Thoracic aorta (tissue), 2 donors: ENCODE results near the gene NLGN1. TPM values are rescaled to one million over a fixed set of nuclear protein-coding genes. Genes with fewer than 3 reads are reported as not detected.

ENCODE experiments used
- ATAC-seq: fragments of 150-250 bp; one replicate; pipeline ENCODE4 v1.8.0; 2017; ENCODE audit warnings: low read depth; ENCODE audit not compliant: insufficient number of reproducible peaks, low FRiP score
- DNase-seq: peaks from one replicate; pipeline ENCODE4 v3.0.0-alpha.2; 2020; ENCODE audit warnings: low spot score
- H3K27ac ChIP-seq, 2 donors: fragments of 200-600 bp; sonication (generic); 1 replicate in 1 of 2; 2 replicates in 1 of 2; pipeline ENCODE4 v1.5.1; 2016; ENCODE audit warnings: mild to moderate bottlenecking in 2 of 2, moderate library complexity in 2 of 2
- H3K27me3 ChIP-seq: fragments of 200-600 bp; sonication (generic); replicated peaks from 2 replicates; pipeline ENCODE4 v1.6.0; 2016; ENCODE audit warnings: mild to moderate bottlenecking; ENCODE audit not compliant: insufficient read depth
- H3K36me3 ChIP-seq: fragments of 200-600 bp; sonication (generic); one replicate; pipeline ENCODE4 v1.5.1; 2016
- H3K4me1 ChIP-seq, 2 donors: fragments of 200-600 bp; sonication (generic); 1 replicate in 1 of 2; 2 replicates in 1 of 2; pipeline versions ENCODE4 v1.5.1 to v1.6.0; 2016; ENCODE audit warnings: low read depth in 2 of 2, mild to moderate bottlenecking in 1 of 2; ENCODE audit not compliant: control insufficient read depth in 1 of 2
- H3K4me3 ChIP-seq: fragments of 200-600 bp; sonication (generic); 2 replicates; pipeline ENCODE4 v1.5.1; 2016; ENCODE audit warnings: mild to moderate bottlenecking
- H3K9me3 ChIP-seq: fragments of 200-600 bp; sonication (generic); 2 replicates; pipeline ENCODE4 v1.5.1; 2016
- total RNA-seq, 2 donors: library from RNA; depleted of rRNA; stranded (reverse); fragments of >200 nt; gene quantifications; one replicate each; pipeline versions ENCODE4 v1.1.0 to v1.2.3, GENCODE V29; 2016
- TF ChIP-seq, protein P1 (sequence below): fragments of 200-600 bp; sonication (generic); IDR thresholded peaks from one replicate; pipeline ENCODE4 v1.5.1; 2019; ENCODE audit warnings: antibody characterized with exemption

The NLGN1 gene
- total RNA-seq, 2 donors from 2014 or later, result 17.8 to 18.3 TPM

DNA sequence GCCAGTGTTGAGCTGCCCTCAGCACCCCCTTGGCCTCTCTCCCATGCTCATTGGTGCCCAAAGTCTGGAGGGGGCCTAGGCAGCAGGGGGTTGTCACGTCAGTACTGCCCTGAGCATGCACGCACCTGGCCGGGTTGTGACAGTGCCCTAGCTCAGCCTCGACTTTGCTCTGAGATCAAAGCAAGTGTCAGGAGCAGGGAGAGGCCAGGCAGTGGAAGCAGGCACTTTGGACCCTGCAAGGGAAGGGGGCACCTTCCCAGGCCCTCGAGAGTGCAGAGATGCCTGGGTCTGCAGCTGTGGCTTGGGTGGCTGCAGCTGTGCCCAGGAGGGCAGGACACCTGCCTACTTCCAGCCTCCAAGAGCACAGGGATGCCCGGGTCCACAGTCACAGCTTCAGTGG, 561.3 kb downstream of the NLGN1 start:
- no peaks in the 10 kb centered on the region for H3K9me3 ChIP-seq
- no peak overlapping the region for H3K4me3 ChIP-seq
- no peak for DNase-seq
- no peak overlapping the region for H3K27ac ChIP-seq
- no peak for ATAC-seq
- no peaks in the 10 kb centered on the region for H3K36me3 ChIP-seq
- H3K27me3 ChIP-seq, result no peaks in the 10 kb centered on the region
- TF ChIP-seq, protein P1, sequence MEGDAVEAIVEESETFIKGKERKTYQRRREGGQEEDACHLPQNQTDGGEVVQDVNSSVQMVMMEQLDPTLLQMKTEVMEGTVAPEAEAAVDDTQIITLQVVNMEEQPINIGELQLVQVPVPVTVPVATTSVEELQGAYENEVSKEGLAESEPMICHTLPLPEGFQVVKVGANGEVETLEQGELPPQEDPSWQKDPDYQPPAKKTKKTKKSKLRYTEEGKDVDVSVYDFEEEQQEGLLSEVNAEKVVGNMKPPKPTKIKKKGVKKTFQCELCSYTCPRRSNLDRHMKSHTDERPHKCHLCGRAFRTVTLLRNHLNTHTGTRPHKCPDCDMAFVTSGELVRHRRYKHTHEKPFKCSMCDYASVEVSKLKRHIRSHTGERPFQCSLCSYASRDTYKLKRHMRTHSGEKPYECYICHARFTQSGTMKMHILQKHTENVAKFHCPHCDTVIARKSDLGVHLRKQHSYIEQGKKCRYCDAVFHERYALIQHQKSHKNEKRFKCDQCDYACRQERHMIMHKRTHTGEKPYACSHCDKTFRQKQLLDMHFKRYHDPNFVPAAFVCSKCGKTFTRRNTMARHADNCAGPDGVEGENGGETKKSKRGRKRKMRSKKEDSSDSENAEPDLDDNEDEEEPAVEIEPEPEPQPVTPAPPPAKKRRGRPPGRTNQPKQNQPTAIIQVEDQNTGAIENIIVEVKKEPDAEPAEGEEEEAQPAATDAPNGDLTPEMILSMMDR, result no peak
- peaks cover 6 to 10% of the 10 kb centered on the region in 2 donors for H3K4me1 ChIP-seq

DNA sequence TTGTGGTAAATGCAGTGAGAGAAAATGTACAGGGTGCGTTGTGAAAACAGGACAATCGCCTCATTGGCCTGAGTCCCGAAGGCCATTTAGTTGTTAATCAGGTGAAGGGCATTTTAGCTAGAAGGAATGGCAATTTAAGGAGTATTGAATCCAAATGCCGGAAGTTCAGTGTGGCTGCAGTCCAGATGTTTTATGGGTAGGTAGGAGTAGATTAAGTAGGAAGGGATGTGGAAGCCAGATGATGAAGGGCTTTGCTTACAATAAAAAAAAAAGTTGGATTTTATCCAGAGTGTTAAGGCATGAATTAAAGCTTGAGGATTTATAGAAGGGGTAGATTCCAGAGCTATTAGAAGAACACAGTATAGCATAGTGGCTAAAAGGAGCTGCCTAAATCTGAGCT, 572.7 kb downstream of the NLGN1 start:
- H3K4me3 ChIP-seq, result no peak overlapping the region
- TF ChIP-seq, protein P1, result no peak
- no peaks in the 10 kb centered on the region for H3K27me3 ChIP-seq
- H3K27ac ChIP-seq, result no peak overlapping the region
- ATAC-seq, result no peak
- no peak for DNase-seq
- H3K9me3 ChIP-seq, result no peaks in the 10 kb centered on the region
- no peaks in the 10 kb centered on the region for H3K36me3 ChIP-seq
- H3K4me1 ChIP-seq, result peaks cover 0 to 3% of the 10 kb centered on the region in 2 donors

DNA sequence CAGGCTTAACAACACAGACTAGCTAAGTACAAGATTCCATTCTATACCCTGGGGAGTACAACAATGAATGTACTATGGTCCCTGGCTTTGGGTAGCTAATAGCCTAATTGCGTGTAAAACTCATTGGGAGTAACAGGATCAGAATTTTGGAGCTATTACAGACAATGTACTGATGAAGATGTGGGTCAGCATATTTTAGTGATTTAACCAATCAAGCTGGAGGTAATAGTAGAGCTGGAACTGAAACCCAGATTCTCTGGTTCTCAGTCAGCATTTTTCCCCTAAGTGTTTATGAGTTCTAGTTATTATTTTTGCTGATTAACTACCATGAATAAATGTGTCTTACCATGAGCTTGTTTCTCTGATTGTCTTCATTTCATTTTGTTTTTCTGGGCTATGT, 578.7 kb downstream of the NLGN1 start:
- ATAC-seq (no peak), DNase-seq (no peak)
- no peaks in the 10 kb centered on the region for H3K36me3 ChIP-seq
- H3K27ac ChIP-seq, result no peak overlapping the region
- no peak overlapping the region for H3K4me3 ChIP-seq
- H3K27me3 ChIP-seq, result no peaks in the 10 kb centered on the region
- H3K9me3 ChIP-seq, result no peaks in the 10 kb centered on the region
- TF ChIP-seq, protein P1, result no peak
- no peaks in the 10 kb centered on the region for H3K4me1 ChIP-seq

DNA sequence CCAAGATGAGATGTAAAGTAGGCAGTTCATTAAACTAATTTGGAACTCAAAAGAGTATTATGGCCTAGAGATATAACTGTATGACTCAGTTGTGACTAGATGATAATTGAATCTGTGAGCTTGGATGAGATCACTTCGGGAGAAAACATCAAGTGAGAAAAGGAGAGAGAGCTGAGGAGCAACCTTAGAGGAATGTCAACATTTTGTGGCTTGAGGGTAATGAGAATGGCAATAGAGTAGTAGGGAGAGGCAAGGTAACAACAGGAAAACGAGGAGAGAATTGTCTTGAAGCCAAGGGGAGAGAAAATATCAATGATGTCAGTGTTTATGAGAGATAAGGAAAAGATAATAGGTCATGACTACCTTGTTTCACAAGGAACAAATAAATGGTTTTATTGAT, 580.2 kb downstream of the NLGN1 start:
- TF ChIP-seq, protein P1, result no peak
- no peaks in the 10 kb centered on the region for H3K27me3 ChIP-seq
- no peaks in the 10 kb centered on the region for H3K4me1 ChIP-seq
- no peak for ATAC-seq
- H3K9me3 ChIP-seq, result no peaks in the 10 kb centered on the region
- no peak overlapping the region for H3K4me3 ChIP-seq
- H3K36me3 ChIP-seq, result no peaks in the 10 kb centered on the region
- DNase-seq, result no peak
- no peak overlapping the region for H3K27ac ChIP-seq

DNA sequence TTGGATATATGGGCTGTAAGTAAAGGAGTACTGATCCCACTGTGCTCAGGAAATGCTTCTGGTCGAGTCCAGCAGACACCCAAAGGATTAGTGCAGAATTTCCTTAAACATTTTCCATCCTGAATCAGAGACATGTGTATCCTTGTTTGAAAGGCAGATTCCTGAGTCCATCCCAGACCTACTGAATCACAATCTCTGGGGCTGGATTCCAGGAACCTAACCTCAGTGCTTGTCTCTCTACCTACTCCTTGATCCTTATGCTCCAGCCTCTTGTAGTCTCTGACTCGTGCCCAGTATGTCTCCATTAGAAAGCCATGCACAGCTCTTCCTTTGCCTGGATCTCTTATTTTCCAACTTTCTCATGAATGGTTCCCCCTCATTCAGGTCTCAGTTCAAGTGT, 585.8 kb downstream of the NLGN1 start:
- Histone ChIP-seq H3K27ac (no peak overlapping the region), H3K36me3 (no peaks in the 10 kb centered on the region), H3K27me3 (no peaks in the 10 kb centered on the region), H3K9me3 (no peaks in the 10 kb centered on the region), H3K4me1 (no peaks in the 10 kb centered on the region), H3K4me3 (no peak overlapping the region)
- ATAC-seq (no peak), DNase-seq (no peak)
- TF ChIP-seq, protein P1, result no peak
